ENCODE results near the gene CDH13. TPM values are rescaled to one million over a fixed set of nuclear protein-coding genes. Genes with fewer than 3 reads are reported as not detected.

CDH13 gene
- total and polyA plus RNA-seq, 2 donors (not counting 3 experiments of a cell fraction or from before 2014, with no cell fraction given) = 96.6 to 124 TPM

DNA sequence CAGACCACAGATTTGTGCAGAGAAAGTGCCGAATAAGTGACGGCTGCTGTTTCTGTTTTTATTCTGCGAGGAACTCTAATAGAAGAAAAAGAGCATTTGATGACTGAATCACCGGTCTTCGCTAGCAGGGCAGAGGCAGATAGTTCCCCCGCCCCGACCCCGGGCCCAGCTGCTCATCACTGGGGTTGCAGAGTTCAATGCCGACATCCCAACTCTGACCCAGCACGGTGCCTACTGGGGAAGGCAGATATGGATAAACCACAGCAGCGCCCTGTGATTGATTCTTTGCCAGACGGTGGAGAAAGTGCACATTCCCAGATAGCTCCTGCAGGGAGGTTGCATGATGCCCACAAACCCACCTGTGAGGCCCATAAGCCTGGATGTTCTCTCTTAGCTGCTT, 823.1 kb downstream of the CDH13 start:
- no peaks in the 10 kb centered on the region for H3K27me3 ChIP-seq (ENCODE audit: control insufficient read depth in 2 of 2, insufficient read depth in 2 of 2, low read length in 2 of 2)
- TF ChIP-seq, protein P1, sequence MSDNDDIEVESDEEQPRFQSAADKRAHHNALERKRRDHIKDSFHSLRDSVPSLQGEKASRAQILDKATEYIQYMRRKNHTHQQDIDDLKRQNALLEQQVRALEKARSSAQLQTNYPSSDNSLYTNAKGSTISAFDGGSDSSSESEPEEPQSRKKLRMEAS (IDR thresholded peaks at IDR 0.05; ENCODE audit: insufficient read depth, insufficient read length) = no peak
- TF ChIP-seq, protein P2, sequence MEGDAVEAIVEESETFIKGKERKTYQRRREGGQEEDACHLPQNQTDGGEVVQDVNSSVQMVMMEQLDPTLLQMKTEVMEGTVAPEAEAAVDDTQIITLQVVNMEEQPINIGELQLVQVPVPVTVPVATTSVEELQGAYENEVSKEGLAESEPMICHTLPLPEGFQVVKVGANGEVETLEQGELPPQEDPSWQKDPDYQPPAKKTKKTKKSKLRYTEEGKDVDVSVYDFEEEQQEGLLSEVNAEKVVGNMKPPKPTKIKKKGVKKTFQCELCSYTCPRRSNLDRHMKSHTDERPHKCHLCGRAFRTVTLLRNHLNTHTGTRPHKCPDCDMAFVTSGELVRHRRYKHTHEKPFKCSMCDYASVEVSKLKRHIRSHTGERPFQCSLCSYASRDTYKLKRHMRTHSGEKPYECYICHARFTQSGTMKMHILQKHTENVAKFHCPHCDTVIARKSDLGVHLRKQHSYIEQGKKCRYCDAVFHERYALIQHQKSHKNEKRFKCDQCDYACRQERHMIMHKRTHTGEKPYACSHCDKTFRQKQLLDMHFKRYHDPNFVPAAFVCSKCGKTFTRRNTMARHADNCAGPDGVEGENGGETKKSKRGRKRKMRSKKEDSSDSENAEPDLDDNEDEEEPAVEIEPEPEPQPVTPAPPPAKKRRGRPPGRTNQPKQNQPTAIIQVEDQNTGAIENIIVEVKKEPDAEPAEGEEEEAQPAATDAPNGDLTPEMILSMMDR (IDR thresholded peaks at IDR 0.05; ENCODE audit: extremely low read depth in 1 of 2, insufficient read depth in 1 of 2, low read depth in 1 of 2, low read length in 2 of 2) = no peak
- no peak for TF ChIP-seq GATA2 (IDR thresholded peaks at IDR 0.05; ENCODE audit: insufficient read depth, insufficient read length, low read depth, low read length)
- TF ChIP-seq POLR2AphosphoS5 (IDR thresholded peaks at IDR 0.05; ENCODE audit: insufficient read depth, low read depth, low read length) = no peak
- TF ChIP-seq EZH2 (IDR thresholded peaks at IDR 0.05; ENCODE audit: borderline replicate concordance, low read depth, low read length, severe bottlenecking) = no peak
- no peak for TF ChIP-seq FOS (IDR thresholded peaks at IDR 0.05; ENCODE audit: borderline replicate concordance, insufficient read depth, low read length)
- no peak for TF ChIP-seq JUN (IDR thresholded peaks at IDR 0.05; ENCODE audit: borderline replicate concordance, insufficient read depth, insufficient read length, low read depth)
- no peak for FAIRE-seq
- DNase-seq (ENCODE audit: low read depth, low spot score) = no peak
- H3K4me2 ChIP-seq (ENCODE audit: insufficient read depth, low read length) = no peak overlapping the region
- intact Hi-C loops (cut with micrococcal nuclease) (loop anchor here (5.0 kb wide), 6 partner anchors 233 to 993 kb away; partner anchors contain the start of gene CDH13), dilution Hi-C loops (cut with MboI; ENCODE audit: extremely low pct_ligation_motif_present, low sequenced_read_pairs) (no loop called here)
- ChIA-PET POLR2A (no interaction called here), CTCF (no interaction called here)
- H3K36me3 ChIP-seq (ENCODE audit: control insufficient read depth in 2 of 2, extremely low read depth in 1 of 2, insufficient read depth in 2 of 2, low read length in 2 of 2) = no peaks in the 10 kb centered on the region
- no peak overlapping the region for H3K9ac ChIP-seq (replicated peaks; ENCODE audit: extremely low read depth, insufficient read depth, low read length)
- no peaks in the 10 kb centered on the region for H3K79me2 ChIP-seq (ENCODE audit: control insufficient read depth, insufficient read depth, low read length)
- no peak overlapping the region for H2AFZ ChIP-seq (ENCODE audit: low read depth, low read length)
- no TSS peak for BruUV-seq (replicated peaks)
- no peak overlapping the region for H3K27ac ChIP-seq (ENCODE audit: insufficient read depth, low read depth, low read length)
- H3K4me3 ChIP-seq (replicated peaks in 1 of 3; ENCODE audit: insufficient read depth in 1 of 3, low read depth in 1 of 3, low read length in 3 of 3) = no peak overlapping the region
- H3K9me1 ChIP-seq (replicated peaks; ENCODE audit: control insufficient read depth, extremely low read depth, insufficient read depth, low read length) = no peaks in the 10 kb centered on the region
- no peaks in the 10 kb centered on the region for H3K9me3 ChIP-seq (replicated peaks; ENCODE audit: control insufficient read depth, insufficient read depth, low read length)
- no peaks in the 10 kb centered on the region for H4K20me1 ChIP-seq (replicated peaks; ENCODE audit: control insufficient read depth, extremely low read depth, insufficient read depth, low read length)
- no peaks in the 10 kb centered on the region for H3K4me1 ChIP-seq (ENCODE audit: control insufficient read depth, extremely low read depth, insufficient read depth, low read length)

Measured in endothelial cell of umbilical vein (primary cell).